GM21717 (cell line): ENCODE results near the gene PARK7.

Experiments used
- ATAC-seq: cut with Tn5 transposase; IDR thresholded peaks from one replicate; pipeline ENCODE4 v1.9.1; 2021; ENCODE audit warnings: mild to moderate bottlenecking, moderate library complexity; ENCODE audit not compliant: unreplicated experiment

The PARK7 gene

GRCh38 chr1:8006037-8006963, 44.8 kb downstream of the PARK7 start:
- ATAC-seq = no peak

GRCh38 chr1:8009043-8010002, 47.8 kb downstream of the PARK7 start:
- no peak for ATAC-seq

GRCh38 chr1:8010080-8010664, 48.7 kb downstream of the PARK7 start:
- no peak for ATAC-seq

GRCh38 chr1:8011016-8011415, 49.5 kb downstream of the PARK7 start:
- ATAC-seq = no peak

- ATAC-seq = no peak
Measured at GRCh38 chr1:8011923-8012858, 50.7 kb downstream of the PARK7 start.

- ATAC-seq = no peak
Measured at GRCh38 chr1:8012955-8013354, 51.4 kb downstream of the PARK7 start.

- ATAC-seq = no peak
Measured at GRCh38 chr1:8013399-8013798, 51.9 kb downstream of the PARK7 start.

- no peak for ATAC-seq
Measured at GRCh38 chr1:8013800-8014199, 52.3 kb downstream of the PARK7 start.

GRCh38 chr1:8014381-8014988, 53.0 kb downstream of the PARK7 start:
- no peak for ATAC-seq

- no peak for ATAC-seq
Measured at GRCh38 chr1:8015036-8015808, 53.7 kb downstream of the PARK7 start.

- ATAC-seq = no peak
Measured at GRCh38 chr1:8015809-8016165, 54.3 kb downstream of the PARK7 start.

- ATAC-seq = no peak
Measured at GRCh38 chr1:8016210-8016894, 54.8 kb downstream of the PARK7 start.

- ATAC-seq = no peak
Measured at GRCh38 chr1:8016895-8017241, 55.4 kb downstream of the PARK7 start.

- ATAC-seq = no peak
Measured at GRCh38 chr1:8017495-8018197, 56.1 kb downstream of the PARK7 start.

- ATAC-seq = no peak
Measured at GRCh38 chr1:8018492-8019228, 57.1 kb downstream of the PARK7 start.

GRCh38 chr1:8019229-8019620, 57.7 kb downstream of the PARK7 start:
- no peak for ATAC-seq

GRCh38 chr1:8020032-8020431, 58.5 kb downstream of the PARK7 start:
- ATAC-seq = no peak
